HG02885 (cell line): ENCODE measurements around the gene B4GALNT1.
A peak's percentile ranks its signal among the peaks of the same experiment; 100 is the strongest.
"Not testable (repeated sequence)": the region's sequence is repeated elsewhere in the genome, so short reads cannot be mapped to it uniquely, and the experiment has no call there.

ENCODE experiments used
- ATAC-seq: cut with Tn5 transposase; IDR thresholded peaks from one replicate; pipeline ENCODE4 v1.9.1; 2021; ENCODE audit warnings: mild to moderate bottlenecking; ENCODE audit not compliant: unreplicated experiment, poor library complexity

Gene B4GALNT1

DNA sequence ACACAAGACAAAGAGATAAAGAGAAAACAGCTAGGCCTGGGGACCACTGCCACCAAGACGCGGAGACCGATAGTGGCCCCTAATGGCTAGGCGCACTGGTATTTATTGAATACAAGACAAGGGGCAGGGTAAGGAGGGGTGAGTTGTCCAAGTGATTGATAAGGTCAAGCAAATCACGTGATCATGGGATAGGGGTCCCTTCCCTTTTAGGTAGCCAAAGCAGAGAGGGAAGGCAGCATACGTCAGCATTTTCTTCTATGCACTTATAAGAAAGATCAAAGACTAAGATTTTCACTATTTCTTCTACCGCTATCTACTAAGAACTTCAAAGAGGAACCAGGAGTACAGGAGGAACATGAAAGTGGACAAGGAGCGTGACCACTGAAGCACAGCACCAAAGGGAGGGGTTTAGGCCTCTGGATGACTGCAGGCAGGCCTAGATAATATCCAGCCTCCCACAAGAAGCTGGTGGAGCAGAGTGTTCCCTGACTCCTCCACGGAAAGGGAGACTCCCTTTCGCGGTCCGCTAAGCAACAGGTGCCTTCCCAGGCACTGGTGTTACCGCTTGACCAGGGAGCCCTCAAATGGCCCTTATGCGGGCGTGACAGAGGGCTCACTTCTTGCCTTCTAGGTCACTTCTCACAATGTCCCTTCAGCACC, 43.9 kb downstream of the B4GALNT1 start:
- not testable (repeated sequence) for ATAC-seq

DNA sequence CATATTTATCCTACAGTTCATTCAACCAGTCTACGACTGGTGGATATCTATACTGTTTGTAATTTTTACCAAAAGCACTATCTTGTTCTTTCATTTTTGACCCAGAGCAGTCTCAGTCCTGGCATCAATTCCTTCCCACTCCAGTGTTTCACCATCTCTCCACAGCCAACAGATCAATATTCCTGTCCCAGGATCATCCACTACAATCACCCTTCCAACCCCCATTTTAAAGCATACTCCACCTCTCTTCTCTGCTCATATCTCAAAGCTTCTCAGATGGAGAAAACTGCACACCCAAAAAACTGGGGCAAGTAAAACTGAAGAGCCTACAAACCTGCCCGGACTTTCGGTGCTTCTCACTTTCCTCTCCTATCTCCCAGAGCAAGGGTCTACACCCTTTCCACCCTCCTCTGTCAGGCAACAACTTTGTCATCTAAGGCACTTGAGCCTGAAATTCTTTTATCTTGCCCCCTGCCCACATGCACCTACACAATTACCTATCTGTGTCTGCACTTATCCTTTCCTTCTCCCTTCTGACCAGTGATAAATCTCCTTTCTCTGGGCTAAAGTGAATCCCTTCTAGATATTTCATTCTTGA, 46.1 kb downstream of the B4GALNT1 start:
- no peak for ATAC-seq

DNA sequence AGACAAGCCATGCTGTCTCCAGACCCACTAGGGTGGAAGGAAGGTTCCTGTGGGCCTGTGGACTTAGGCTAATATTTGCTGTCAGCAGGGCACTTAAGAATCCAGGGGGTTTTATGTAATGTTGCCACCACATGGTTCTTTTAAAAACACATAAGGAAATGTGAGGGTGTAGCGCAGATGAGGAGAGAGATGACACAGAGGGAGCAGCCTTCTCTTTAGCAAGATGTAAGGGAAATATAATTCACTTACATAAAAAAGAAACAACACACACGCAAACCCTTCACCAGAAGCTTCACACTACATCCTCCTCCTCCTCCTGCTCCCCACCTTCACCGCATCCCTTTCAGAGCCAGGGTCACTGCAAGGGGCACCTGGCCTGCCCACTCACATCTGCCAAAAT, 46.9 kb downstream of the B4GALNT1 start:
- no peak for ATAC-seq

DNA sequence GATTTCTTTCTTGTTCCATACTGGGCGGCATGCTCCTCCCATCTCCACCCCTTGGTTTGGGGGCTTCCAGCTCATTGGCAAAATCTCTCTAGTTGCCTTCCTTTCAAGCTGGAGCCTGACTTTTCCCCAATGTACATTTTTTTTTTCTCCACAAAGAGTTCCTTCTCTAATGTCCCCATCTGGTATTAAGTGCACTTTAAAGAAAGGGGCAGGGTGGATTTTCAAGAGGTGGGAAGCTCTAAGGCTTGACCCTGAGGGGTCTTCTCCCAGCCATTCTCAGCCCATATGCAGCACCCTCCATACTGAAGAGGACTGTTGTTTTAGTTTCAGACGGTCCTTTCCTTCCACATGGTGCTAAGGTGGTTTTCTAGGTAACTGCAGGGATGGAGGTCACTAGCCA, 47.8 kb downstream of the B4GALNT1 start:
- ATAC-seq, result no peak

DNA sequence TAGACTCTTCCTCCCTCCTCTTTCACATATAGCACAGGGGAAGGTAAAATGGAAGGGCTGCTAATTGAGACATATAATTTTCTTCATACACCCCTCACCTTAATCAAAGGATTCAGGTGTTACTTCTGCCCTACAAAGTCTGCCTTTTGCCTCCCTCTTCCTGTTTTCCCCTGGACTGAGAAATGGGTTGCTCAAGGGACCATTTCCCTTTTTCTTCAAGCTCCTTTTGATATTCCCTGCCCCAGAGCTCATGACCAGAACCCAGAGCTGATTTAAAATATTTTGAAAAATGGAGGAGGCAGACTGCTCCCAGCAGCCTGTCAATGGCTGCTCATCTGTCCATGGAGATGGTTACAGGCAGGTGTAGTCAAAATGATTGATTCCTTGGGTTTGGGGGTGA, 48.3 kb downstream of the B4GALNT1 start:
- no peak for ATAC-seq

DNA sequence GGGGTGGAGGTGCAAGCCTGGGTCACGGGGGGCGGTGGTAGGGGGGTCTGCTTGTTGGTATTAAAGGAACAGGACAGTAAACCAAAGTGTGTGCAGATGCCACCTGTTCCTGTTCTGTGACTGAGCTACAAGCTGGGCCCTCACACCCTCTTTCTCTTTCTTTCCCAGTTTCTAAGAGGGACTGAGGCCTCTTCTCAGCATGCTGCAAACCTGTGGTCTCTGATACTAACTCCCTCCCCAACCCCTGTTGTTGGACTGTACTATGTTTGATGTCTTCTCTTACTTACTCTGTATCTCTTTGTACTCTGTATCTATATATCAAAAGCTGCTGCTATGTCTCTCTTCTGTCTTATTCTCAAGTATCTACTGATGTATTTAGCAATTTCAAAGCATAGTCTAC, 49.0 kb downstream of the B4GALNT1 start:
- no peak for ATAC-seq

DNA sequence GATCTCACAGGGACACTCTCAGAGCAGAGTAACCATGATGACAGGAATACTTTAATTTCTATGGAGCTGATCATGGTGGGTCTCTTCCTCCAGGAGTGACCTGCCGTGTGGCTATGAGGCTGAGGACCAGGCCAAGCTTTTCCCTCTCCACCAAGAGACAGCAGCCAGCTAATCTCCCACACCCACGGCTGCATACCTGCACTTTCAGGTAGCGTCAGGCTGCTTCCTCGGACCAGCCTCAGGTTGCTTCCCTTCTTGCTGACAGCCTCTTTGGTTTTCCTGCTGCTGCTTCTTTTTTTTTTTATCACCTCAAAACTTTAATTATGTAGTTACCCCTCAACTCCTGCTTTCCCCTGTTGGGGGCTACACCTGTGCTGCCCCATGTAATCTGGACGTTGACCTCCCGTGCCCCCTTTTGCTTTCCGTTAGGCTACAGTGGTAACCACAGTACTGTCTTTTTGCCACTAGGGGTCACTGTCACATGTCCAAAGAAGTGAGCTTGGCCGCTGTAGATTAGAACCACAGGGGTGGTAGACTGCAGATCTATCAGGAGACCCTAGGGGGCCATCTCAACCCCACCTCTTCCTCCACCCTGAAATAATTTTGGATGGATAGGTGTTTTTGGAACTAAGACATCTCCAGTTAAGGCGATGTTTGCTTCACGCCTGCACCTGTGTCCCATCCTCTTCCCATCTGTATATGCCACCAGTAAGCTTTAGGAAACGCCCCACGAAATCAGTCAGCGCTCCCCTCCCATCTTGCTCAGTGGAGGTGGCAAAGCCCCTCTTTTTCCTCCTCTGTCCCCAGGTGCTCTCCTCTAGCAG, 49.8 kb downstream of the B4GALNT1 start:
- ATAC-seq, result peak; percentile 98

DNA sequence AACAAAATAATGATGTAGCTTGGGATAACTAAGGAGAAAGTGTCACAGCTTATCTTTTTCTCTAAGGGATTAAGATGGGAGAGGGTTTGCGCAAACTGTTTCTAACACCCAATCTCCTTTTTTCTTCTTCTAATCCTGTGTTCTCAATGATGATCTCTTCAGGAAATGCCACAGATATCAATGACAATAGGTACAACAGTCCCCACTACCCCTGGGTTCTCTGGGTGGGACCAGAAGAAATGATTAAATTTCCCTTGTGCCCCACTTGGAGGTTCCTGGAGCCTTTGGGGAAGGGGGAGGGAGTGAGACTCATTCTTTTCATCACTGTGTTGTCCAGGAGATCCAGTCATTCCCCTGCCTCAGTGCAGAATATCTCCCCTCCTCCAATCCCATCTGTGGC, 50.6 kb downstream of the B4GALNT1 start:
- ATAC-seq, result no peak

DNA sequence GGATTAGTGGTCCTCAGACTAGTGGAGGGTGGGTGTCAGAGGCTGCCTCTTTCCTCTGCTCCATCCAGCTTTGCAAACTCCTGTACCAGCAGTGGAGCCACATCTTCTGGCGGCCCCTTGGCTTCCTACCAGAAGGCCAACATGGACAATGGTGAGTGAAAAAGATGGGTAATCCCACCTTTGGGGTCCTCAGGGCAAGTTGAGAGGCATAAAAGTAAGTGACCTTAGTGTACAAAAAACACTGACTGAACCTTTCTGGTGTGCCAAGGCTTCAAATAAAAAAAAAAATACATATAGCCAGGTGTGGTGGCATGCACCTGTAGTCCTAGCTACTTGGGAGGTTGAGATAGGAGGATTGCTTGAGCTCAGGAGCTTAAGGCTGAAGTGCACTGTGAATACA, 51.2 kb downstream of the B4GALNT1 start:
- ATAC-seq, result no peak

DNA sequence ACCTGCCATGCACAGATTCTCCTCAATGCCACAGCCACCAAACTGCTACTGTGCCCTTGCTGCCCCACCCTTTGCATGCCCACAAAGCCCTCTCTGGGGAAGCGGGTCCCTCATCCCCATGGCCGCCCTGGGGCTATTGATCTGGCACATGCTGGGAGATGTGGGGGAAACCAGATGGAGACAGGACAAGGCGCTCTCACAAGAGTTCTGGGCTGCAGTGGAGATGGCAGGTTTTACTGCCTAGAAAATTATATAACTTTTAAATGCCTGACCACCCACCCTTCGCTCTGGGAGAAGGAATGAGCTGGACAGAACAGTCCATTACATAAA, 52.6 kb downstream of the B4GALNT1 start:
- ATAC-seq, result no peak

DNA sequence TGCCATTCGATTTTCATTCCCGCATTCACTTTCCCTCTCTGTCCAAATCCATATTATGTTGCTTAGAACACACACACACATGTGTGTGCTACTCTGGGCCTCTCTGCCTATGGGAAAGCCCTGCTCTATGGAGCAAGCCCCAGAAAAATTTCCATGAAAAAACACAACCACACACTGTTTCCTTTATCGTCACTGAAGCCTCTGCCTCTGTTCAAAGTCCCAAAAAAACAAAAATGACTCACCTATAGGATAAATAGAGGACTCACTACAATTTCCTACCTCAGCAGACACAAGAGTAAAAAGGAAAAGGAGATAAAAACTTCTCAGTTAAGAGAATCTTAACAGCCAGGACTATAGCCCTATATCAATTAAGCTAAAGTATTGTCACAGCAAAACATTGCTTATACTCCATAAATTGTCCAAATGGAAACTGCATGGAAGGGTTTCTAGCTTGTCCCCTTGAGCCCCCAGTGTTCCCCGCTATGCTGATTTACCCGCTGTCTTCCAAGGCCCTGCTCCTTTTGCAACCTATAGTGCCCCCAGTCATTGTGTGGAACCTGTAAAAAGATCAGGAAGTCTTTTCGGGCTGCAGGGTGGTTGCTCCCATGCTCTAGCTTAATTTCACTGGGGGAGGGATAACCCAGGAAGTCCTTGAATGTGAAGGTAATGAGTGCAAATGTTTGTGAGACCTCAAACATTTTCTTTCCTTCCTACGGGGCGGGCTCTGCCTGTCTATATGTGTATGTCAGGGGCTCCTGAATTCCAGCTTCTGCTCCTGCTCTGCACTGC, 53.1 kb downstream of the B4GALNT1 start:
- ATAC-seq, result no peak

DNA sequence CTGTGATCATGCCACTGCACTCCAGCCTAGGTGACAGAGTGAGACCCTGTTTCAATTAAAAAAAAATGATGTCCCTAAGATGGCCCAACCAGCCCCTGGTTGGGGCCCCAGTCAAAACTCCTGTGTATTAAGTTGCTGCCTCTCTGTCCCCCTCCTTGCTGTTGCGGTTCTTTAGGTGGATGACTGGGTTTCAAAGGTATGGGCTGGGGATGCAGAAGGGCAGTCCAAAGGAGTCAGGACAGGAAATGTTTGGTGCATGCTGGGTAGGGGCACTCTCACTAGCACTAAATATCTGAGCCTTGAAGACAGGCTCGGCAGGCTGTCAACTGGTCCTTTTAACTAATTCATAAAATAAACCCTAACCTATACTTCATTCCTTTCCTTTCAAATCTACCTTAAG, 54.0 kb downstream of the B4GALNT1 start:
- ATAC-seq, result no peak

DNA sequence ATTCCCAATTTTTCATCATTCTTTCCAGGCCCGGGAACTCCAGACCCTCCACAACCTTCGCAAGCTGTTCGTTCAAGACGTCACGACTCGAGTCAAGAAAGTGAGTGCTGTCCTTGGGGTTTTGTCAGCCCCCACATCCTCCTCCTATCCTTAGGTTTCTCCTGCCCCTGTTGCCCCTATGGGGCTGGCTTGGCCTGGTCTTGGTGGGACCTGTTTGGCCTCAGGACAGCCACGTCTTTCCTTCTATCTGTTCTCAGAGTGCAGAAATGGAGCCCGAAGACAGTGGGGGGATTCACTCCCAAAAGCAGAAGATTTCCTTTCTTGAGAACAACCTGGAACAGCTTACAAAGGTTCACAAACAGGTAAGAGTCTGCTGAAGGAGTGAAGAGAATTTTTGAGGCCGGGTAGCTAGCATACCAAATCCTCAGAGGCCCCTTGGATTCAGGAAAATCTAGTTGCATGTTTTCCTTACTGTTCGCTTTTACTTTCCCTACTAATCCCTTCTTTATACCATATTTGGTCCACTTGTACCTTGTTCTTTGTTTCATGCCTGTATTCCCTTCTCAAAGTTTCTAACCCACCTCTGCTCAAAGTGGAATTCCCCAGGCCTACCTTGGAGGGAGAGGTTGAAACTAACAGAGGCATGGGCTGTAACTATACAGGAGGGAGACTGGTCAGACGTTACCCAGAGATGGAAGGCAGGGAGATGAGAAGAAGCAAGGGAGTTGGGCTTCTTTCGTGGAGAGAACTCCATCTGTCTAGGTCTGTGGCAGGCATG, 54.8 kb downstream of the B4GALNT1 start:
- no peak for ATAC-seq

DNA sequence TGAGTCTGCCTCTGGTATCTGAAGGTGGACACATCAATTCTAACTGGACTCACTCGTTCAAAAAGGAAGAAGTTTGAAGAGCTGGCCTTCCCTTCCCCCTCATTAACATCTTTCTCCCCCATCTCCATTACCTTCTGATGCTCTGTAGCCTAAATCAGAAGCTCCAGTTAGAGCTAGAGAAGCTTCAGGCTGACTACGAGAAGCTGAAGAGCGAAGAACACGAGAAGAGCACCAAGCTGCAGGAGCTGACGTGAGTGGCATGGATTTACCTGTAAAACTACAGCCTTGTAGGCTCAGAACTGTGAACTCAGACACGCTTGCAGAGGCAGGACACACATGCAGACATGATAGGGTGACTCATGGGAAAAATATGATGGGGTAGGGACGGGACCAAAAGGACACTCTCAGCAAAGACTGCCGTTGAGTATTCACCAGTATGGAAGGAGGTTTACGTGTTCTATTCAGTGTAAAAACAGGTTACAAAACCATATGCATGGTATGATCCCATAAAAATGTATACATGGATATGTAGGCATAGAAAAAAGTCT, 56.3 kb downstream of the B4GALNT1 start:
- ATAC-seq, result no peak
